Osteoblast (primary cell): ENCODE results near the gene WNT1. TPM values are rescaled to one million over a fixed set of nuclear protein-coding genes. Genes with fewer than 3 reads are reported as not detected.

Experiments
- DNase-seq: peaks from one replicate; pipeline ENCODE4 v3.0.0; 2011; ENCODE audit warnings: low spot score, mixed read lengths; ENCODE audit not compliant: insufficient read length; ENCODE audit errors: missing footprints
- H2AFZ ChIP-seq: 2 replicates; pipeline ENCODE4 v1.6.0; 2011; ENCODE audit warnings: mild to moderate bottlenecking, low read length
- H3K27ac ChIP-seq: 2 replicates; pipeline ENCODE4 v1.5.1; 2011; ENCODE audit warnings: mild to moderate bottlenecking, low read depth, low read length, moderate library complexity
- H3K27me3 ChIP-seq: 2 replicates; pipeline ENCODE4 v1.6.0; 2012; ENCODE audit warnings: mild to moderate bottlenecking, control low read depth, inconsistent platforms, low read length, moderate library complexity; ENCODE audit not compliant: insufficient read depth
- H3K36me3 ChIP-seq: 2 replicates; pipeline ENCODE4 v1.5.1; 2011; ENCODE audit warnings: mild to moderate bottlenecking, low read length, control low read depth, moderate library complexity; ENCODE audit not compliant: insufficient read depth
- H3K4me1 ChIP-seq: 2 replicates; pipeline ENCODE4 v1.5.1; 2011; ENCODE audit warnings: mild to moderate bottlenecking, low read length, control low read depth, moderate library complexity; ENCODE audit not compliant: insufficient read depth
- H3K4me2 ChIP-seq: 2 replicates; pipeline ENCODE4 v1.6.0; 2011; ENCODE audit warnings: mild to moderate bottlenecking, low read length; ENCODE audit not compliant: insufficient read depth
- H3K4me3 ChIP-seq: fragments of 200-600 bp; sonication (generic); 3 replicates; pipeline ENCODE4 v1.5.1; 2012; ENCODE audit warnings: mild to moderate bottlenecking, low read length, inconsistent platforms; ENCODE audit not compliant: insufficient read depth
- H3K79me2 ChIP-seq: 2 replicates; pipeline ENCODE4 v1.6.0; 2012; ENCODE audit warnings: mild to moderate bottlenecking, low read length, control low read depth, inconsistent platforms; ENCODE audit not compliant: insufficient read depth
- H3K9me3 ChIP-seq: 2 replicates; pipeline ENCODE4 v1.5.1; 2011; ENCODE audit warnings: low read depth, low read length, control low read depth
- H4K20me1 ChIP-seq: 2 replicates; pipeline ENCODE4 v1.6.0; 2012; ENCODE audit warnings: mild to moderate bottlenecking, low read length, control low read depth; ENCODE audit not compliant: insufficient read depth
- CTCF ChIP-seq: IDR thresholded peaks from 2 replicates; pipeline ENCODE4 v1.5.1; 2011; ENCODE audit warnings: mild to moderate bottlenecking, low read depth, low read length, moderate library complexity; ENCODE audit errors: extremely low read depth
- total RNA-seq: library from RNA; depleted of rRNA; stranded (reverse); fragments of >200 nt; gene quantifications from 2 replicates; pipeline ENCODE4 v1.2.3, GENCODE V29; 2012

The WNT1 gene
- total RNA-seq, 1 donor, result not detected

GRCh38 chr12:49010092-49010668, 32.1 kb downstream of the WNT1 start:
- H3K27me3 ChIP-seq, result no peaks in the 10 kb centered on the region
- H3K27ac ChIP-seq, result no peak overlapping the region
- peaks cover 14% of the 10 kb centered on the region for H4K20me1 ChIP-seq
- no peak overlapping the region for H3K4me3 ChIP-seq
- H3K4me1 ChIP-seq, result no peaks in the 10 kb centered on the region
- H3K9me3 ChIP-seq, result no peaks in the 10 kb centered on the region
- peaks cover 51% of the 10 kb centered on the region for H3K36me3 ChIP-seq
- H3K4me2 ChIP-seq, result no peak overlapping the region
- H2AFZ ChIP-seq, result no peak overlapping the region
- peaks cover 12% of the 10 kb centered on the region for H3K79me2 ChIP-seq
- TF ChIP-seq CTCF, result no peak
- DNase-seq, result no peak

DNA sequence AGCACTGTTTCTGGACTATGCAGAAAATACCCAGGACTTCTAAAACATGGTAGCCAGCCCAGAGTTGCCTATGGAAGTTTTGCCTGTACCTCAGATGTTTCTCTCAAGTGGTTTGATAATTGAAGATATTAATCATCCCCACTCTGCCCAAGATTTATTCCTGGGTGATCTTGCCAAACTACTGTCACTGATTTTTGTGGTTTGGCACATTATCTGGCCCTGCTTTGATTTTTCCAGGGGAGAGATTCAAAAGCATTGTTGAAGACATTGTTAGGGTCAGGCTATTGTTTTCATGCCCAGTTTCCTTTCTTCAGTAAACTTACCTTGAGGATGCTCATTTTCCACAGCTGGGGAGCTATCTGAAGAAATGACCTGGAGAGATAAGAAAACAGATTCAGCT, 34.6 kb downstream of the WNT1 start:
- Histone ChIP-seq H4K20me1 (peaks cover 14% of the 10 kb centered on the region), H3K4me3 (no peak overlapping the region), H3K4me1 (peaks cover 6% of the 10 kb centered on the region), H3K27ac (no peak overlapping the region), H2AFZ (no peak overlapping the region), H3K9me3 (no peaks in the 10 kb centered on the region), H3K4me2 (no peak overlapping the region), H3K27me3 (no peaks in the 10 kb centered on the region), H3K79me2 (peaks cover 35% of the 10 kb centered on the region), H3K36me3 (peaks cover 41% of the 10 kb centered on the region)
- no peak for TF ChIP-seq CTCF
- DNase-seq, result no peak

GRCh38 chr12:49013428-49013827, 35.3 kb downstream of the WNT1 start:
- no peak overlapping the region for H3K4me3 ChIP-seq
- no peaks in the 10 kb centered on the region for H3K27me3 ChIP-seq
- H4K20me1 ChIP-seq, result peaks cover 14% of the 10 kb centered on the region
- H3K9me3 ChIP-seq, result no peaks in the 10 kb centered on the region
- H3K4me2 ChIP-seq, result no peak overlapping the region
- peaks cover 7% of the 10 kb centered on the region for H3K4me1 ChIP-seq
- H3K27ac ChIP-seq, result no peak overlapping the region
- peaks cover 42% of the 10 kb centered on the region for H3K79me2 ChIP-seq
- DNase-seq, result no peak
- no peak overlapping the region for H2AFZ ChIP-seq
- TF ChIP-seq CTCF, result no peak
- H3K36me3 ChIP-seq, result peaks cover 38% of the 10 kb centered on the region

GRCh38 chr12:49014547-49014946, 36.4 kb downstream of the WNT1 start:
- H3K4me3 ChIP-seq, result no peak overlapping the region
- H3K36me3 ChIP-seq, result peaks cover 31% of the 10 kb centered on the region
- H3K79me2 ChIP-seq, result peaks cover 42% of the 10 kb centered on the region
- H3K27ac ChIP-seq, result peak overlapping the region; percentile 42
- H2AFZ ChIP-seq, result no peak overlapping the region
- no peaks in the 10 kb centered on the region for H3K9me3 ChIP-seq
- DNase-seq, result peak; percentile 83
- no peaks in the 10 kb centered on the region for H3K27me3 ChIP-seq
- H4K20me1 ChIP-seq, result peaks cover 14% of the 10 kb centered on the region
- TF ChIP-seq CTCF, result peak; percentile 45
- H3K4me2 ChIP-seq, result no peak overlapping the region
- peaks cover 14% of the 10 kb centered on the region for H3K4me1 ChIP-seq
